ENCODE data around the gene WDR17. TPM values are rescaled to one million over a fixed set of nuclear protein-coding genes. Genes with fewer than 3 reads are reported as not detected.

WDR17 gene
- total RNA-seq, 2 experiments from 2014 or later = 0.47 to 0.64 TPM

GRCh38 chr4:176153124-176153523 lies 87.5 kb downstream of the WDR17 start:
- H3K27ac ChIP-seq (ENCODE audit: low read depth in 1 of 2, low read length in 2 of 2) = no peak overlapping the region
- CTCF ChIA-PET = no interaction called here
- H3K27me3 ChIP-seq (ENCODE audit: control insufficient read depth in 1 of 2, insufficient read depth in 2 of 2, low read length in 2 of 2) = no peaks in the 10 kb centered on the region
- H3K4me1 Mint-ChIP-seq (ENCODE audit: low read depth) = no peaks in the 10 kb centered on the region
- no peak overlapping the region for H3K4me3 Mint-ChIP-seq
- no peaks in the 10 kb centered on the region for H3K36me3 ChIP-seq (ENCODE audit: insufficient read depth, low read length)
- H3K36me3 Mint-ChIP-seq (ENCODE audit: low read depth) = no peaks in the 10 kb centered on the region
- POLR2A ChIA-PET = no interaction called here
- intact Hi-C loops (cut with DNase I, micrococcal nuclease) = no loop called here
- ATAC-seq (ENCODE audit: poor library complexity) (no peak), DNase-seq (no peak)
- no peak overlapping the region for H3K27ac Mint-ChIP-seq
- H3K9me3 ChIP-seq (ENCODE audit: control insufficient read depth in 1 of 2, insufficient read depth in 1 of 2, low read length in 2 of 2) = no peaks in the 10 kb centered on the region
- TF ChIP-seq CTCF (IDR thresholded peaks at IDR 0.05) = no peak
- H3K27me3 Mint-ChIP-seq = no peaks in the 10 kb centered on the region
- H3K4me1 ChIP-seq (ENCODE audit: insufficient read depth, low read length) = no peaks in the 10 kb centered on the region
- no peak overlapping the region for H3K4me3 ChIP-seq (ENCODE audit: low read length)
- H3K9me3 Mint-ChIP-seq = no peaks in the 10 kb centered on the region

- ChIA-PET CTCF (no interaction called here), POLR2A (no interaction called here)
- Mint-ChIP-seq H3K4me3 (no peak overlapping the region), H3K9me3 (no peaks in the 10 kb centered on the region), H3K27ac (no peak overlapping the region), H3K4me1 (ENCODE audit: low read depth) (no peaks in the 10 kb centered on the region), H3K27me3 (no peaks in the 10 kb centered on the region), H3K36me3 (ENCODE audit: low read depth) (no peaks in the 10 kb centered on the region)
- no peaks in the 10 kb centered on the region for H3K9me3 ChIP-seq (ENCODE audit: control insufficient read depth in 1 of 2, insufficient read depth in 1 of 2, low read length in 2 of 2)
- H3K36me3 ChIP-seq (ENCODE audit: insufficient read depth, low read length) = no peaks in the 10 kb centered on the region
- no peak overlapping the region for H3K4me3 ChIP-seq (ENCODE audit: low read length)
- DNase-seq (no peak), ATAC-seq (ENCODE audit: poor library complexity) (no peak)
- H3K27me3 ChIP-seq (ENCODE audit: control insufficient read depth in 1 of 2, insufficient read depth in 2 of 2, low read length in 2 of 2) = no peaks in the 10 kb centered on the region
- no peak overlapping the region for H3K27ac ChIP-seq (ENCODE audit: low read depth in 1 of 2, low read length in 2 of 2)
- no peak for TF ChIP-seq CTCF (IDR thresholded peaks at IDR 0.05)
- intact Hi-C loops (cut with DNase I, micrococcal nuclease) = no loop called here
- H3K4me1 ChIP-seq (ENCODE audit: insufficient read depth, low read length) = no peaks in the 10 kb centered on the region
Observed at GRCh38 chr4:176156656-176157055, 91.0 kb downstream of the WDR17 start.

GRCh38 chr4:176163041-176163440 lies 97.4 kb downstream of the WDR17 start:
- intact Hi-C loops (cut with DNase I, micrococcal nuclease) = no loop called here
- Mint-ChIP-seq H3K4me1 (ENCODE audit: low read depth) (no peaks in the 10 kb centered on the region), H3K36me3 (ENCODE audit: low read depth) (no peaks in the 10 kb centered on the region), H3K27ac (no peak overlapping the region), H3K27me3 (no peaks in the 10 kb centered on the region), H3K9me3 (no peaks in the 10 kb centered on the region), H3K4me3 (no peak overlapping the region)
- DNase-seq (no peak), ATAC-seq (ENCODE audit: poor library complexity) (no peak)
- H3K36me3 ChIP-seq (ENCODE audit: insufficient read depth, low read length) = no peaks in the 10 kb centered on the region
- H3K27ac ChIP-seq (ENCODE audit: low read depth in 1 of 2, low read length in 2 of 2) = no peak overlapping the region
- H3K9me3 ChIP-seq (ENCODE audit: control insufficient read depth in 1 of 2, insufficient read depth in 1 of 2, low read length in 2 of 2) = no peaks in the 10 kb centered on the region
- no peaks in the 10 kb centered on the region for H3K4me1 ChIP-seq (ENCODE audit: insufficient read depth, low read length)
- no peak overlapping the region for H3K4me3 ChIP-seq (ENCODE audit: low read length)
- no peak for TF ChIP-seq CTCF (IDR thresholded peaks at IDR 0.05)
- ChIA-PET CTCF (no interaction called here), POLR2A (no interaction called here)
- no peaks in the 10 kb centered on the region for H3K27me3 ChIP-seq (ENCODE audit: control insufficient read depth in 1 of 2, insufficient read depth in 2 of 2, low read length in 2 of 2)

All from CD4-positive, alpha-beta T cell (primary cell).